Activated CD8-positive, alpha-beta memory T cell treated with anti-CD3 and anti-CD28 coated beads, Interleukin-2, amount 50 U/mL, for 48 hours (primary cell): Measurements from ENCODE around the gene AANAT.

Experiments
- DNase-seq: peaks from one replicate; pipeline ENCODE4 v3.0.0-alpha.2; 2020

Gene AANAT

GRCh38 chr17:76467366-76467765, at the start of gene AANAT:
Gene AANAT (plus strand): TSS chr17:76467603. CDS start chr17:76468747, 1,144 bp downstream.
- DNase-seq: no peak

- DNase-seq: no peak
These were observed 47.7 kb upstream of the AANAT start for GRCh38 chr17:76419576-76420260.

- no peak for DNase-seq
These were observed 46.9 kb upstream of the AANAT start for GRCh38 chr17:76420356-76421043.

- no peak for DNase-seq
These were observed 46.4 kb upstream of the AANAT start for GRCh38 chr17:76421044-76421407.

- DNase-seq: no peak
These were observed 45.0 kb upstream of the AANAT start for GRCh38 chr17:76422406-76422805.

- DNase-seq: no peak
These were observed 44.5 kb upstream of the AANAT start for GRCh38 chr17:76422860-76423259.

- DNase-seq: no peak
These were observed 40.5 kb upstream of the AANAT start for GRCh38 chr17:76426853-76427252.

- no peak for DNase-seq
These were observed 39.7 kb upstream of the AANAT start for GRCh38 chr17:76427501-76428231.

GRCh38 chr17:76428511-76428910, 38.9 kb upstream of the AANAT start:
- DNase-seq: no peak

GRCh38 chr17:76431509-76431908, 35.9 kb upstream of the AANAT start:
- DNase-seq: no peak

- no peak for DNase-seq
These were observed 35.4 kb upstream of the AANAT start for GRCh38 chr17:76432004-76432403.

- no peak for DNase-seq
These were observed 34.6 kb upstream of the AANAT start for GRCh38 chr17:76432712-76433336.

- DNase-seq: no peak
These were observed 33.7 kb upstream of the AANAT start for GRCh38 chr17:76433693-76434092.

- DNase-seq: no peak
These were observed 32.5 kb upstream of the AANAT start for GRCh38 chr17:76434870-76435269.

- DNase-seq: no peak
These were observed 31.7 kb upstream of the AANAT start for GRCh38 chr17:76435751-76436150.

- DNase-seq: no peak
These were observed 29.7 kb upstream of the AANAT start for GRCh38 chr17:76437467-76438402.

GRCh38 chr17:76438906-76439305, 28.5 kb upstream of the AANAT start:
- no peak for DNase-seq

GRCh38 chr17:76439314-76439928, 28.0 kb upstream of the AANAT start:
- no peak for DNase-seq

- no peak for DNase-seq
These were observed 26.5 kb upstream of the AANAT start for GRCh38 chr17:76440751-76441362.

GRCh38 chr17:76441686-76442340, 25.6 kb upstream of the AANAT start:
- no peak for DNase-seq
